H4 (cell line): ENCODE data around the gene PAK2. TPM values are rescaled to one million over a fixed set of nuclear protein-coding genes. Genes with fewer than 3 reads are reported as not detected.
"Not testable (repeated sequence)": the region's sequence is repeated elsewhere in the genome, so short reads cannot be mapped to it uniquely, and the experiment has no call there.

Experiments
- DNase-seq: peaks from one replicate; pipeline ENCODE4 v3.0.0-alpha.2; 2015; ENCODE audit warnings: low spot score
- total RNA-seq: library from RNA; depleted of rRNA; stranded (reverse); fragments of >200 nt; shearing (Covaris generic); gene quantifications from 2 replicates; pipeline ENCODE4 v1.2.3, GENCODE V29; 2014; rRNA removed

PAK2 gene
- total RNA-seq, 1 experiment from 2014 or later = 51.3 TPM

DNA sequence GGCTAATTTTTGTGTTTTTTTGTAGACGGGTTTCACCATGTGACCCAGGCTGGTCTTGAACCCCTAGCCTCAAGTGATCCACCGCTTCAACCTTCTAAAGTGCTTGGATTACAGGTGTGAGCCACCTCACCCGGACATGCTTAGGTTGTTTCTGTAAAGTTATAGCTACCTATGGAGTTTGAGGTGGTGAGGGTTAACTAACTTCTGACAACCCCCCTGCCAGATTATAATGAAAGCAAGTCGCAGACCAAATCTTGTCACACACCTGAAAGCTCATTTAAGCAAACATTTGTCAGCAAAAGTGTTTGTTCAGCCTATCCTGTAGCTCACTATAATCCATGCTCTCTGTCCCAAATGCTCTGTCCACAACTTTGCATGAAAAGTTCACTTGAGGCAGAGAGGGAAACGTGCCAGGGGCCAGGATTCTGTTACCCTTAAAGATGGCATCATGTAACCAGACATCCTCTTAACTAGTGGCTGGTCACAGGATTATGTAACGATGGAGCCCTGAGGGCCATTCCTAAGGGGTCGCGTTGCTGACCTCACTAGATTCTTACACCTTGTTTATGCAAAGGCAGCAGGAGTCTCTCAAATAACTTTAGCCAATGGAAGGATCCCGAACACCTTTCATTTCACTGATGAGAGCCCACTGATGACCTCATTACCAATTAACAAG lies 103.9 kb downstream of the PAK2 start:
- DNase-seq = no peak

DNA sequence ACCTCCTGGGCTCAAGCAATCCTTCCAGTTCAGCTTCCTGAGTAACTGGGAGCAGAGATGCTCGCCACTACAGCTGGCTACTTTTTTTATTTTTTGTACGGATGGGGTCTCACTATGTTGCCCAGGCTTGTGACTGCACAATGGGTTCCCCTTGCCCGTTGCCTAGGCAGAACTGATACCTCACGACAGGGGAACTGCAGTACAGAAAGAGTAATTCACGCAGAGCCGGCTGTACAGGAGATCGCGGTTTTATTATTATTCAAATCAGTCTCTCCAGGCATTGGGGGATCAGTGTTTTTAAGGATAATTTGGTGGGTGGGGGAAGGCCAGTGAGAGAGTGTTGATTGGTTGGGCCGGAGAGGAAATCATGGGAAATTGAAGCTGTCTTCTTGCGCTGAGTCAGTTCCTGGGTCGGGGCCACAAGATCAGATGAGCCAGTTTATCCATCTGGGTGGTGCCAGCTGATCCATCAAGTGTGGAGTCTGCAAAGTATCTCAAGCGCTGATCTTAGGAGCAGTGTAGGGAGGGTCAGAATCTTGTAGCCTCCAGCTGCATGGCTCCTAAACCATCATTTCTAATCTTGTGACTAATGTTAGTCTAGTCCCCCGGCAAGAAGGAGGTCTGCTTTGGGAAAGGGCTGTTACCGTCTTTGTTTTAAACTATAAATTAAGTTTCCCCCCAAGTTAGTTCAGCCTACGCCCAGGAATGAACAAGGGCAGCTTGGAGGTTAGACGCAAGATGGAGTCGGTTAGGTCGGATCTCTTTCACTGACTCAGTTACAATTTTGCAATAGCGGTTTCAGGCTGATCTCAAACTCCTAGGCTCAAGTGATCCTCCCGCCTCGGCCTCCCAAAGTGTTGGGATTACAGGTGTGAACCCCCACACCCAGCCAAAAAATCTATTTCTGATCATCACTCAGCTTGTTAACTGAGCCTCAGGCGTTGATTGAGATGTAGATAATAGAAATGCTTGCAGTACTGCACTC lies 104.9 kb downstream of the PAK2 start:
- DNase-seq = not testable (repeated sequence)

GRCh38 chr3:196848375-196848774 lies 108.7 kb downstream of the PAK2 start:
- not testable (repeated sequence) for DNase-seq

DNA sequence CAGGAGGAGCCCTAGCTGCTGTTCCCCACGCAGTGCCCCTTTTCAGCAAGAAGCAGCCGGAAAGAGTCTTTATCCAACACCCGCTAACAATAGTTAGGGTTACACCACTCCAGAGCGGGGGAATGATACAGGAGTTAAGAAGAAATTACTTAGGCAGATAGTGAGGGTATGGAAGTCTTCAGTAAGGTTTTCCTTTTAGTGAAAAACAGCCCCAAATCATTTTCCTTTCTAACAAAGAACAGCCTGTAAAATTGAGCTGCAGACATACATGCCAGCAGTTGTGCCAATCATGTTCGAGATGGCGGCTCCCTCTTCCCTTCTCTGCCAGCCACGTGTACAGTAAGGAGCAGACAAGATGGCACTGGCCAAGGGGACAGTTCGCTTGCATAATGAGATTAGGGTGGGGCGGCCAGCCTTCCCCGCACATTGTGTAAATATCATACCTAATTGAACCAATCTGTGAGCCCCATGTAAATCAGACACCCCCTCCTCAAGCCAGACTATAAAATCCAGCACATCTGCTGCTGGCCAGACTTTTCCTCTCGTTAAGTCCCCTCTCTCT lies 109.6 kb downstream of the PAK2 start:
- no peak for DNase-seq

- not testable (repeated sequence) for DNase-seq
These were observed 123.3 kb downstream of the PAK2 start for GRCh38 chr3:196863000-196863399.

GRCh38 chr3:196867155-196867506 lies 127.5 kb downstream of the PAK2 start:
- DNase-seq = no peak

GRCh38 chr3:196867507-196868296 lies 128.0 kb downstream of the PAK2 start, which contains the start of gene SENP5:
SENP5 (plus strand) TSS chr3:196867920; CDS start chr3:196885182, 17,262 bp downstream.
- DNase-seq = peak; percentile 86

GRCh38 chr3:196868297-196868661 lies 128.6 kb downstream of the PAK2 start:
- DNase-seq = no peak

DNA sequence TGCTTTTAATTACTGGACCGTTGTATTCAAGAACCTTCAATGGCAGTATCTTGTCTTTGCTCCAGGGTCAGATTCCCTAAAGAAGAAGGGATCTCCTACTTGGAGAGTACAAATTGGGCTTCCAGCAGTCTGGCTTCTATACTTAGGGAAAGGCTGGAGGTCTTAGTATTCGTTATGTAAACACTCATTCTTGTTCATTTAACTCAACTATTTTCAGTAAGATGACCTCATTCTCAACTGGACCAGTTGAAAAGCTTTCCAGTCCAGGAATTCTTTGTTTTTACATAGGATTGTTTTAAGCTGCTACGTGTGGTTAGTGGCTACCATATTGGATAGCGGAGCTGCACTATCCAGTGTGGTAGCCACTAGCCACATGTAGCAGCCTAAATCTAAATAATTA lies 132.7 kb downstream of the PAK2 start:
- DNase-seq = no peak

DNA sequence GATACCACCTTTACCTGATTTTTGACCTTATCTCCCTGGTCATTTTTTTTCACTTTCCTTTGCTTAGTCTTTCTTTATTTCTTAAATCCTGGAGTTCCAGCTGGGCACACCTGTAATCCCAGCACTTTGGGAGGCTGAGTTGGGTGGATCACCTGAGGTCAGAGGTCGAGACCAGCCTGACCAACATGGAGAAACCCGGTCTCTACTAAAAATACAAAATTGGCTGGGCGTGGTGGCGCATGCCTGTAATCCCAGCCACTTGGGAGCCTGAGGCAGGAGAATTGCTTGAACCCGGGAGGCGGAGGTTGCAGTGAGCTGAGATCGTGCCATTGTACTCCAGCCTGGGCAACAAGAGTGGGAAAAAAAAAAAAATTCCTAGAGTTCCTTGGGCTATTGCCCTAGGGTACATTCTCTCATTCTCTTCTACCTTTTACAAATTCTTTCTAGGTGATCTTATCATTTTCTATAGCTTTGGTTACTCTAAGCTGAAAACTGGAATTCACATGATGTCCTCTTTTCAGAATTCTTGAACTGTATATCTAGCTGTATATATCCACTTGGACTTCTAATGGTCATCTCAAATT lies 134.9 kb downstream of the PAK2 start:
- DNase-seq = not testable (repeated sequence)

DNA sequence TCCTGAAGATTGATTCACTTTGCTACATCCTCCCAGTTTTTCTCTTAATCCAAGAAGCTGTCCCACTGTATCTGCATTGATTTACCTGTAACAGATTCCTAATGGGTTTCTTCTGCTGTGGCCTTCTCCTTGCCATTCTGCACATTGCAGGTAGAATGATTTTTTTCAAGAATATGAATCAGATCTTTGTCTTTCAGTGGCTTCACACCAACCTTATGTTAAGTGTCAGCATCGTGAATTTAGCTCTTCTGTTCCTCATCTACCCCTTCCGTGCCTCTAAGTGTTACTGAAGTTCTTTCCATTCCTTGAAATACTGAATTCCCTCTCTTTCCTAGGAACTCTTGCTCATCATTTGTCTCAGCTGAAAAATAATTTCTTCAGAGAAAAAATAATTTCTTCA lies 135.6 kb downstream of the PAK2 start:
- DNase-seq = no peak

Other genes with a start within 250 kb of the PAK2 start
- gene RNF168, start 236.1 kb upstream of the PAK2 start, total RNA-seq = 9.5 and 12.6 TPM in 2 replicates
- not detected in 2 replicates for gene SMCO1, start 224.5 kb upstream of the PAK2 start, total RNA-seq
- 12.4 and 24.1 TPM in 2 replicates for gene WDR53, start 171.3 kb upstream of the PAK2 start, total RNA-seq
- 18.0 and 19.2 TPM in 2 replicates for gene FBXO45, start 171.2 kb upstream of the PAK2 start, total RNA-seq
- gene NRROS, start 100.2 kb upstream of the PAK2 start, total RNA-seq = 0.02 TPM in 1 of 2 replicates, not detected in the other
- 5.4 and 6.2 TPM in 2 replicates for gene CEP19, start 27.6 kb upstream of the PAK2 start, total RNA-seq
- 34.1 and 57.3 TPM in 2 replicates for gene PIGX, start 27.5 kb upstream of the PAK2 start, total RNA-seq
- gene SENP5, start 128.1 kb downstream of the PAK2 start, total RNA-seq = 23.1 and 28.4 TPM in 2 replicates
- gene NCBP2, start 202.7 kb downstream of the PAK2 start, total RNA-seq = 96.0 and 116 TPM in 2 replicates
- 0.89 and 1.7 TPM in 2 replicates for gene PIGZ, start 229.0 kb downstream of the PAK2 start, total RNA-seq